HEK293 (cell line): Measurements from ENCODE around the gene SF3B3.

ENCODE experiments used
- CTCF ChIA-PET: fragments of 350-600 bp; formaldehyde crosslinking; extraction: SDS; loops from one replicate; lab custom pipeline; 2021; ENCODE audit warnings: antibody characterized with exemption; lab: Yijun Ruan, JAX
- POLR2A ChIA-PET: fragments of 300-600 bp; formaldehyde crosslinking; extraction: SDS; loops from one replicate; lab custom pipeline; 2020; ENCODE audit warnings: antibody characterized with exemption, inconsistent platforms; lab: Yijun Ruan, JAX
- H3K27ac ChIP-seq: fragments of 200-500 bp; sonication (Bioruptor generic); 2 replicates; pipeline ENCODE4 v1.5.1; 2014; ENCODE audit warnings: low read depth, low read length, control low read depth, inconsistent platforms; ENCODE audit errors: extremely low read depth
- H3K36me3 ChIP-seq, 2 experiments: fragments of 200-500 bp in 1 of 2; sonication (Bioruptor generic) in 1 of 2; 1 replicate in 1 of 2; 2 replicates in 1 of 2; pipeline ENCODE4 v1.5.1; 2014 to 2017; ENCODE audit warnings: inconsistent platforms in 2 of 2, low read length in 2 of 2; ENCODE audit not compliant: control insufficient read depth in 2 of 2, insufficient read depth in 1 of 2
- H3K4me1 ChIP-seq: fragments of 200-500 bp; sonication (Bioruptor generic); 2 replicates; pipeline ENCODE4 v1.5.1; 2014; ENCODE audit warnings: mild to moderate bottlenecking, low read length, inconsistent platforms; ENCODE audit not compliant: control insufficient read depth, insufficient read depth
- H3K4me3 ChIP-seq: 2 replicates; pipeline ENCODE4 v1.5.1; 2011; ENCODE audit warnings: low read depth, mild to moderate bottlenecking, control low read depth, low read length, moderate library complexity
- H3K9me3 ChIP-seq: fragments of 200-500 bp; sonication (Bioruptor generic); 2 replicates; pipeline ENCODE4 v1.5.1; 2014; ENCODE audit warnings: low read depth, low read length, inconsistent platforms; ENCODE audit not compliant: control insufficient read depth, insufficient read depth
- FEZF1 ChIP-seq: fragments of 450-650 bp; formaldehyde crosslinking; IDR thresholded peaks from 2 replicates; pipeline ENCODE4 v1.5.1; 2016; ENCODE audit warnings: missing biosample characterization, missing genetic modification characterization
- PBX3 ChIP-seq: sonication (generic); formaldehyde crosslinking; IDR thresholded peaks from 2 replicates; pipeline ENCODE4 v1.8.1; 2022; ENCODE audit warnings: mild to moderate bottlenecking, moderate library complexity, missing genetic modification reagents
- SCRT1 ChIP-seq: fragments of 450-650 bp; formaldehyde crosslinking; IDR thresholded peaks from 2 replicates; pipeline ENCODE4 v1.5.1; 2016; ENCODE audit warnings: missing biosample characterization, missing genetic modification characterization, borderline replicate concordance
- SCRT2 ChIP-seq: fragments of 450-650 bp; formaldehyde crosslinking; IDR thresholded peaks from 2 replicates; pipeline ENCODE4 v1.5.1; 2016; ENCODE audit warnings: missing biosample characterization, missing genetic modification characterization
- ZBTB8A ChIP-seq: fragments of 450-650 bp; formaldehyde crosslinking; IDR thresholded peaks from 2 replicates; pipeline ENCODE4 v1.5.1; 2016; ENCODE audit warnings: missing biosample characterization, missing genetic modification characterization
- ZNF140 ChIP-seq: fragments of 450-650 bp; formaldehyde crosslinking; IDR thresholded peaks from 2 replicates; pipeline ENCODE4 v1.5.1; 2016; ENCODE audit warnings: missing biosample characterization, missing genetic modification characterization
- ZNF184 ChIP-seq: fragments of 450-650 bp; IDR thresholded peaks from 2 replicates; pipeline ENCODE4 v1.5.1; 2018; ENCODE audit warnings: missing biosample characterization, mild to moderate bottlenecking, missing genetic modification characterization
- ZNF24 ChIP-seq: fragments of 450-650 bp; formaldehyde crosslinking; IDR thresholded peaks from 2 replicates; pipeline ENCODE4 v1.5.1; 2016; ENCODE audit warnings: missing biosample characterization, missing genetic modification characterization
- ZNF404 ChIP-seq: fragments of 450-650 bp; formaldehyde crosslinking; IDR thresholded peaks from 2 replicates; pipeline ENCODE4 v1.5.1; 2017; ENCODE audit warnings: missing biosample characterization, missing genetic modification characterization
- ZNF423 ChIP-seq: fragments of 450-650 bp; formaldehyde crosslinking; IDR thresholded peaks from 2 replicates; pipeline ENCODE4 v1.5.1; 2016; ENCODE audit warnings: missing biosample characterization, missing genetic modification characterization
- ZNF514 ChIP-seq: fragments of 450-650 bp; formaldehyde crosslinking; IDR thresholded peaks from 2 replicates; pipeline ENCODE4 v1.5.1; 2016; ENCODE audit warnings: missing biosample characterization, missing genetic modification characterization
- ZNF596 ChIP-seq: fragments of 450-650 bp; IDR thresholded peaks from 2 replicates; pipeline ENCODE4 v1.5.0; 2018; ENCODE audit warnings: missing biosample characterization, mild to moderate bottlenecking, missing genetic modification characterization, moderate library complexity
- TF ChIP-seq, protein P1 (sequence below): fragments of 450-650 bp; formaldehyde crosslinking; IDR thresholded peaks from 2 replicates; pipeline ENCODE4 v1.5.1; 2016; ENCODE audit warnings: missing biosample characterization, missing genetic modification characterization
- TF ChIP-seq, protein P2 (sequence below): fragments of 450-650 bp; formaldehyde crosslinking; IDR thresholded peaks from 2 replicates; pipeline ENCODE4 v1.5.1; 2017; ENCODE audit warnings: missing biosample characterization, missing genetic modification characterization

The SF3B3 gene

DNA sequence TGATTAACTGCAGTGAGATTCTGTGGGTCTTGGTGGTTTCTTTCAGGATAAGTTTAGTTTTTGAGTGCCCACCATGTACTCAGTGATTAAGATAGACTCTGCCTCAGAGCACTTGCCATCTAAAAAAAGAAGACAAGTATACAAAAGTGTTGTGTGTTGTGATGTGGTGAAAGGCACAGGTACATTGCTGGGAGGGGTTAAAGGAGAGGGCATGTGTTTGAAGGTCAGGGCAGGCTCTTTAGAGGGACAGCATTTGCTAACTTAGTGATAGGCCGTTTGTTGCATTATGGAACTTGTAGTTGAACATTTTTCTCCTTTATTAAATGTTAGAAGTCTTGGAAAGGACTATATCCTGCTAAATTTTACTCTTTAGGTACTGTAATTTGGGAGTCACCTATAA is 26.5 kb downstream of the SF3B3 start (continued):
- TF ChIP-seq ZNF423 (no peak), PBX3 (CRISPR knock-in tag) (no peak)

DNA sequence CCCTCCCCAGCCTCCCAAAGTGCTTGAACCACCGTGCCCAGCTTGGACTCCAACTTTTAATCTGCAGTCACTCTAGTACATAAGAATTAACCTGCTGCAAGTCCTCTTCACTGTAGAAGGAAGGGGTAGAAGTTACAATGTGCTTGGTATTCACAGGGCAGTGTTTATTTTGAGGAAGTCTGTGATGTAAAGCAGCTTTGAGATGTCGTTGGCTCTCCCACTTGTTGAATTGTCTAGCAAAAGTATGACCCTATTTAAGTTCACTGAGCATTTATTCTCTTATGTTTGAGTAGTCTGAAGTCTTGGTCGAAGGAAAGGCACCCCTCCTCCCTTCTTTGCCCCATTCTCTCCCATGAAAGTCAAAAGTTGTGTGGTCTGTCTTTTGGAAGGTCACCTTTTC is 28.2 kb downstream of the SF3B3 start:
- H3K36me3 ChIP-seq, result peaks cover 61 to 98% of the 10 kb centered on the region in 2 experiments
- no peak overlapping the region for H3K27ac ChIP-seq
- H3K4me3 ChIP-seq, result no peak overlapping the region
- no peaks in the 10 kb centered on the region for H3K9me3 ChIP-seq
- CTCF ChIA-PET, result interaction anchor here (0.6 to 2.0 kb wide), 4 partner anchors 9 to 861 kb away, joined by 3 to 5 read pairs (median 4); no protein-coding TSS in a partner anchor
- POLR2A ChIA-PET, result interaction anchor here (0.7 kb wide), 1 partner anchor 16 kb away, joined by 4 read pairs; no protein-coding TSS in a partner anchor
- H3K4me1 ChIP-seq, result no peaks in the 10 kb centered on the region
- TF ChIP-seq, protein P1, sequence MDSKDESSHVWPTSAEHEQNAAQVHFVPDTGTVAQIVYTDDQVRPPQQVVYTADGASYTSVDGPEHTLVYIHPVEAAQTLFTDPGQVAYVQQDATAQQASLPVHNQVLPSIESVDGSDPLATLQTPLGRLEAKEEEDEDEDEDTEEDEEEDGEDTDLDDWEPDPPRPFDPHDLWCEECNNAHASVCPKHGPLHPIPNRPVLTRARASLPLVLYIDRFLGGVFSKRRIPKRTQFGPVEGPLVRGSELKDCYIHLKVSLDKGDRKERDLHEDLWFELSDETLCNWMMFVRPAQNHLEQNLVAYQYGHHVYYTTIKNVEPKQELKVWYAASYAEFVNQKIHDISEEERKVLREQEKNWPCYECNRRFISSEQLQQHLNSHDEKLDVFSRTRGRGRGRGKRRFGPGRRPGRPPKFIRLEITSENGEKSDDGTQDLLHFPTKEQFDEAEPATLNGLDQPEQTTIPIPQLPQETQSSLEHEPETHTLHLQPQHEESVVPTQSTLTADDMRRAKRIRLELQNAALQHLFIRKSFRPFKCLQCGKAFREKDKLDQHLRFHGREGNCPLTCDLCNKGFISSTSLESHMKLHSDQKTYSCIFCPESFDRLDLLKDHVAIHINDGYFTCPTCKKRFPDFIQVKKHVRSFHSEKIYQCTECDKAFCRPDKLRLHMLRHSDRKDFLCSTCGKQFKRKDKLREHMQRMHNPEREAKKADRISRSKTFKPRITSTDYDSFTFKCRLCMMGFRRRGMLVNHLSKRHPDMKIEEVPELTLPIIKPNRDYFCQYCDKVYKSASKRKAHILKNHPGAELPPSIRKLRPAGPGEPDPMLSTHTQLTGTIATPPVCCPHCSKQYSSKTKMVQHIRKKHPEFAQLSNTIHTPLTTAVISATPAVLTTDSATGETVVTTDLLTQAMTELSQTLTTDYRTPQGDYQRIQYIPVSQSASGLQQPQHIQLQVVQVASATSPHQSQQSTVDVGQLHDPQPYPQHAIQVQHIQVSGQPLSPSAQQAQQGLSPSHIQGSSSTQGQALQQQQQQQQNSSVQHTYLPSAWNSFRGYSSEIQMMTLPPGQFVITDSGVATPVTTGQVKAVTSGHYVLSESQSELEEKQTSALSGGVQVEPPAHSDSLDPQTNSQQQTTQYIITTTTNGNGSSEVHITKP (tag by site-specific recombination), result peak; percentile 46
- TF ChIP-seq ZNF596 (no peak), SCRT2 (tag by site-specific recombination) (peak; percentile 91), ZNF404 (tag by site-specific recombination) (no peak), ZNF514 (tag by site-specific recombination) (no peak), ZNF24 (no peak), SCRT1 (tag by site-specific recombination) (peak; percentile 73; the same call in 1 of the 2 replicates), ZNF184 (tag by site-specific recombination) (no peak), FEZF1 (tag by site-specific recombination) (no peak)
- TF ChIP-seq, protein P2, sequence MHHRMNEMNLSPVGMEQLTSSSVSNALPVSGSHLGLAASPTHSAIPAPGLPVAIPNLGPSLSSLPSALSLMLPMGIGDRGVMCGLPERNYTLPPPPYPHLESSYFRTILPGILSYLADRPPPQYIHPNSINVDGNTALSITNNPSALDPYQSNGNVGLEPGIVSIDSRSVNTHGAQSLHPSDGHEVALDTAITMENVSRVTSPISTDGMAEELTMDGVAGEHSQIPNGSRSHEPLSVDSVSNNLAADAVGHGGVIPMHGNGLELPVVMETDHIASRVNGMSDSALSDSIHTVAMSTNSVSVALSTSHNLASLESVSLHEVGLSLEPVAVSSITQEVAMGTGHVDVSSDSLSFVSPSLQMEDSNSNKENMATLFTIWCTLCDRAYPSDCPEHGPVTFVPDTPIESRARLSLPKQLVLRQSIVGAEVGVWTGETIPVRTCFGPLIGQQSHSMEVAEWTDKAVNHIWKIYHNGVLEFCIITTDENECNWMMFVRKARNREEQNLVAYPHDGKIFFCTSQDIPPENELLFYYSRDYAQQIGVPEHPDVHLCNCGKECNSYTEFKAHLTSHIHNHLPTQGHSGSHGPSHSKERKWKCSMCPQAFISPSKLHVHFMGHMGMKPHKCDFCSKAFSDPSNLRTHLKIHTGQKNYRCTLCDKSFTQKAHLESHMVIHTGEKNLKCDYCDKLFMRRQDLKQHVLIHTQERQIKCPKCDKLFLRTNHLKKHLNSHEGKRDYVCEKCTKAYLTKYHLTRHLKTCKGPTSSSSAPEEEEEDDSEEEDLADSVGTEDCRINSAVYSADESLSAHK (tag by site-specific recombination), result no peak

- Histone ChIP-seq H3K9me3 (no peaks in the 10 kb centered on the region), H3K4me3 (no peak overlapping the region), H3K4me1 (no peaks in the 10 kb centered on the region), H3K27ac (no peak overlapping the region), H3K36me3 (peaks cover 59 to 99% of the 10 kb centered on the region in 2 experiments)
- ChIA-PET CTCF (interaction anchor here (0.6 to 2.0 kb wide), 3 partner anchors 101 to 758 kb away, joined by 3 to 5 read pairs (median 4); no protein-coding TSS in a partner anchor), POLR2A (interaction anchor here (0.6 to 0.7 kb wide), 2 partner anchors 16 to 30 kb away, joined by 4 to 5 read pairs; no protein-coding TSS in a partner anchor)
- 0 out of 2 replicates have a peak, but pooled peaks have one; percentile 24 for TF ChIP-seq ZNF140 (tag by site-specific recombination)
- TF ChIP-seq ZBTB8A (tag by site-specific recombination), result no peak
Observed at GRCh38 chr16:70552675-70553074, 29.1 kb downstream of the SF3B3 start.
